Smooth muscle cell (in vitro differentiated cells): Measurements from ENCODE around the gene PRKCI. TPM values are rescaled to one million over a fixed set of nuclear protein-coding genes. Genes with fewer than 3 reads are reported as not detected.
"Not testable (repeated sequence)": the region's sequence is repeated elsewhere in the genome, so short reads cannot be mapped to it uniquely, and the experiment has no call there.

Experiments
- DNase-seq: peaks from one replicate; lab custom pipeline; 2025; ENCODE audit not compliant: unreplicated experiment; lab: John Stamatoyannopoulos, UW
- H2AFZ ChIP-seq: fragments of 200-600 bp; sonication (generic); 2 replicates; pipeline ENCODE4 v1.6.0; 2016; ENCODE audit warnings: antibody characterized with exemption, low read depth, mild to moderate bottlenecking
- H3F3A ChIP-seq: fragments of 200-600 bp; sonication (generic); 2 replicates; pipeline ENCODE4 v1.6.0; 2017; ENCODE audit warnings: antibody characterized with exemption, low read depth
- H3K27ac ChIP-seq: fragments of 200-600 bp; sonication (generic); 2 replicates; pipeline ENCODE4 v1.5.1; 2016; ENCODE audit warnings: low read depth, mild to moderate bottlenecking
- H3K27me3 ChIP-seq: fragments of 200-600 bp; sonication (generic); 2 replicates; pipeline ENCODE4 v1.6.1; 2016; ENCODE audit warnings: low read depth, mild to moderate bottlenecking
- H3K36me3 ChIP-seq: fragments of 200-600 bp; sonication (generic); 2 replicates; pipeline ENCODE4 v1.5.1; 2016; ENCODE audit warnings: low read depth
- H3K4me1 ChIP-seq: fragments of 200-600 bp; sonication (generic); 2 replicates; pipeline ENCODE4 v1.5.1; 2016; ENCODE audit warnings: low read depth
- H3K4me2 ChIP-seq: fragments of 200-600 bp; sonication (generic); 2 replicates; pipeline ENCODE4 v1.6.0; 2016; ENCODE audit warnings: mild to moderate bottlenecking
- H3K4me3 ChIP-seq: fragments of 200-600 bp; sonication (generic); 2 replicates; pipeline ENCODE4 v1.5.1; 2016; ENCODE audit warnings: mild to moderate bottlenecking
- H3K79me2 ChIP-seq: fragments of 200-600 bp; sonication (generic); 2 replicates; pipeline ENCODE4 v1.6.0; 2016; ENCODE audit warnings: low read depth, mild to moderate bottlenecking
- H3K9ac ChIP-seq: fragments of 200-600 bp; sonication (generic); 2 replicates; pipeline ENCODE4 v1.6.0; 2016; ENCODE audit warnings: low read depth
- H3K9me3 ChIP-seq: fragments of 200-600 bp; sonication (generic); replicated peaks from 2 replicates; pipeline ENCODE4 v1.5.1; 2016; ENCODE audit warnings: low read depth
- H4K20me1 ChIP-seq: fragments of 200-600 bp; sonication (generic); 2 replicates; pipeline ENCODE4 v1.6.0; 2016; ENCODE audit warnings: low read depth
- WGBS: methylation state at CpG from one replicate; pipeline ENCODE4 v1.1.7; 2016; ENCODE audit warnings: low lambda C conversion rate; 5-methylcytosine and 5-hydroxymethylcytosine counted together
- polyA plus RNA-seq: library from polyadenylated mRNA; unstranded; fragments of >200 nt; fragmentation: Nextera tagmentation; extraction: Ambion mirVana; gene quantifications from 2 replicates; pipeline ENCODE4 v1.2.1, GENCODE V29; 2016
- total RNA-seq: library from RNA; depleted of rRNA; stranded (reverse); fragments of >200 nt; gene quantifications from 2 replicates; pipeline ENCODE4 v1.2.3, GENCODE V29; 2014
- TF ChIP-seq, protein P1 (sequence below): fragments of 200-600 bp; sonication (generic); IDR thresholded peaks from 2 replicates; pipeline ENCODE4 v1.5.1; 2017; ENCODE audit warnings: borderline replicate concordance, mild to moderate bottlenecking, antibody characterized with exemption; ENCODE audit not compliant: insufficient read depth, poor library complexity, severe bottlenecking

Gene PRKCI
- total and polyA plus RNA-seq, 2 experiments from 2014 or later, result 20.0 to 62.6 TPM

DNA sequence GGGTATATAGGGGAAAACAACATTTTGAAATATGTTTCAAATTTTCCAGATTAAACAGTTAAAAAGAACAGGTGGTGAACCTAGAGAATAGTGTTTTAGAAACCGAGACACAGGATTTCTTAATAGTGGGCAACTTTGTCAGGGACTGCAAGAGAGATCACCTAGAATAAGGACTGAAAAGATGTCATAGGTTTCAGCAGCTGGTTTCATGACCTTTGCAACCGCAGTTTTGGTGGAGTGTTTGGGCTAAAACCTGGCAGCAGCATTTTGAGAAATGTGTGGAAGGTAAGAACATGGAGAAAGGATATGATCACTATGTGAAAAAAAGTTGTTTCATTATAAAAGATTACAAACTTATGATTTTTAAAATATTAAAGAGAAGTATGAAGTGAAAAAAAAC lies 34.9 kb downstream of the PRKCI start:
- WGBS, result 100% methylated on average over 2 of the region's 2 CpGs
- H3K9ac ChIP-seq, result no peak overlapping the region
- H3K4me1 ChIP-seq, result no peaks in the 10 kb centered on the region
- H4K20me1 ChIP-seq, result peaks cover 21% of the 10 kb centered on the region
- TF ChIP-seq, protein P1, sequence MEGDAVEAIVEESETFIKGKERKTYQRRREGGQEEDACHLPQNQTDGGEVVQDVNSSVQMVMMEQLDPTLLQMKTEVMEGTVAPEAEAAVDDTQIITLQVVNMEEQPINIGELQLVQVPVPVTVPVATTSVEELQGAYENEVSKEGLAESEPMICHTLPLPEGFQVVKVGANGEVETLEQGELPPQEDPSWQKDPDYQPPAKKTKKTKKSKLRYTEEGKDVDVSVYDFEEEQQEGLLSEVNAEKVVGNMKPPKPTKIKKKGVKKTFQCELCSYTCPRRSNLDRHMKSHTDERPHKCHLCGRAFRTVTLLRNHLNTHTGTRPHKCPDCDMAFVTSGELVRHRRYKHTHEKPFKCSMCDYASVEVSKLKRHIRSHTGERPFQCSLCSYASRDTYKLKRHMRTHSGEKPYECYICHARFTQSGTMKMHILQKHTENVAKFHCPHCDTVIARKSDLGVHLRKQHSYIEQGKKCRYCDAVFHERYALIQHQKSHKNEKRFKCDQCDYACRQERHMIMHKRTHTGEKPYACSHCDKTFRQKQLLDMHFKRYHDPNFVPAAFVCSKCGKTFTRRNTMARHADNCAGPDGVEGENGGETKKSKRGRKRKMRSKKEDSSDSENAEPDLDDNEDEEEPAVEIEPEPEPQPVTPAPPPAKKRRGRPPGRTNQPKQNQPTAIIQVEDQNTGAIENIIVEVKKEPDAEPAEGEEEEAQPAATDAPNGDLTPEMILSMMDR, result no peak
- H3K4me2 ChIP-seq, result no peak overlapping the region
- no peaks in the 10 kb centered on the region for H3K27me3 ChIP-seq
- H2AFZ ChIP-seq, result no peak overlapping the region
- no peak overlapping the region for H3K27ac ChIP-seq
- H3F3A ChIP-seq, result no peaks in the 10 kb centered on the region
- peaks cover 28% of the 10 kb centered on the region for H3K79me2 ChIP-seq
- no peaks in the 10 kb centered on the region for H3K9me3 ChIP-seq
- no peak overlapping the region for H3K4me3 ChIP-seq
- DNase-seq, result no peak
- H3K36me3 ChIP-seq, result no peaks in the 10 kb centered on the region

- no peaks in the 10 kb centered on the region for H3F3A ChIP-seq
- H3K27ac ChIP-seq, result peak overlapping the region; percentile 69
- peaks cover 18% of the 10 kb centered on the region for H4K20me1 ChIP-seq
- no peak overlapping the region for H3K9ac ChIP-seq
- no peak overlapping the region for H2AFZ ChIP-seq
- no peaks in the 10 kb centered on the region for H3K36me3 ChIP-seq
- H3K9me3 ChIP-seq, result no peaks in the 10 kb centered on the region
- H3K79me2 ChIP-seq, result peaks cover 22% of the 10 kb centered on the region
- no peaks in the 10 kb centered on the region for H3K4me1 ChIP-seq
- no peak for DNase-seq
- H3K27me3 ChIP-seq, result no peaks in the 10 kb centered on the region
- no peak overlapping the region for H3K4me2 ChIP-seq
- H3K4me3 ChIP-seq, result no peak overlapping the region
- WGBS, result 93% methylated on average over 3 of the region's 3 CpGs
- TF ChIP-seq, protein P1, result no peak
These were observed 35.9 kb downstream of the PRKCI start for GRCh38 chr3:170258105-170258487.

- no peaks in the 10 kb centered on the region for H3F3A ChIP-seq
- no peaks in the 10 kb centered on the region for H3K4me1 ChIP-seq
- H3K27ac ChIP-seq, result peak overlapping the region; percentile 24
- no peak overlapping the region for H3K4me2 ChIP-seq
- H4K20me1 ChIP-seq, result peaks cover 17% of the 10 kb centered on the region
- no peak for DNase-seq
- no peak overlapping the region for H2AFZ ChIP-seq
- H3K9ac ChIP-seq, result no peak overlapping the region
- 89% methylated on average over 4 of the region's 4 CpGs for whole genome bisulfite sequencing
- H3K36me3 ChIP-seq, result no peaks in the 10 kb centered on the region
- H3K27me3 ChIP-seq, result no peaks in the 10 kb centered on the region
- no peaks in the 10 kb centered on the region for H3K9me3 ChIP-seq
- no peak overlapping the region for H3K4me3 ChIP-seq
- TF ChIP-seq, protein P1, result no peak
- H3K79me2 ChIP-seq, result peaks cover 26% of the 10 kb centered on the region
These were observed 37.7 kb downstream of the PRKCI start for GRCh38 chr3:170259907-170260306.

- Histone ChIP-seq H3K36me3 (peaks cover 10% of the 10 kb centered on the region), H3K4me2 (no peak overlapping the region), H3K4me3 (no peak overlapping the region), H3F3A (no peaks in the 10 kb centered on the region), H3K9ac (no peak overlapping the region), H3K27ac (no peak overlapping the region), H4K20me1 (peaks cover 3% of the 10 kb centered on the region), H2AFZ (no peak overlapping the region), H3K79me2 (peaks cover 4% of the 10 kb centered on the region), H3K27me3 (no peaks in the 10 kb centered on the region), H3K4me1 (no peaks in the 10 kb centered on the region), H3K9me3 (no peaks in the 10 kb centered on the region)
- DNase-seq, result no peak
- TF ChIP-seq, protein P1, result no peak
- WGBS, result 98% methylated on average over 5 of the region's 5 CpGs
These were observed 45.6 kb downstream of the PRKCI start for GRCh38 chr3:170267793-170268192.

GRCh38 chr3:170269673-170270254 lies 47.5 kb downstream of the PRKCI start:
- 98% methylated on average over 8 of the region's 8 CpGs for WGBS
- not testable (repeated sequence) for H3K4me2 ChIP-seq, DNase-seq

More at GRCh38 chr3:170269673-170270254, 47.5 kb downstream of the PRKCI start:
- H3K4me3 ChIP-seq, H3K9ac ChIP-seq, H3K27ac ChIP-seq, H3K79me2 ChIP-seq, H4K20me1 ChIP-seq, H3K9me3 ChIP-seq, H3K4me1 ChIP-seq, H3K27me3 ChIP-seq, H3F3A ChIP-seq, H2AFZ ChIP-seq: not testable (repeated sequence)
- peaks cover 13% of the 10 kb centered on the region for H3K36me3 ChIP-seq
